IPS-15b (cell line): ENCODE measurements around the gene CCDC146.
"Not testable (repeated sequence)": the region's sequence is repeated elsewhere in the genome, so short reads cannot be mapped to it uniquely, and the experiment has no call there.

Source experiments
- H3K27me3 ChIP-seq: one replicate; pipeline ENCODE4 v1.6.1; 2013; ENCODE audit warnings: low read length; ENCODE audit not compliant: control insufficient read depth, insufficient read depth
- H3K36me3 ChIP-seq: one replicate; pipeline ENCODE4 v1.6.1; 2013; ENCODE audit warnings: low read length; ENCODE audit not compliant: control insufficient read depth, insufficient read depth
- H3K4me1 ChIP-seq: one replicate; pipeline ENCODE4 v1.6.1; 2013; ENCODE audit warnings: mild to moderate bottlenecking, low read length; ENCODE audit not compliant: control insufficient read depth, insufficient read depth
- H3K4me3 ChIP-seq: one replicate; pipeline ENCODE4 v1.5.1; 2013; ENCODE audit warnings: low read depth, low read length
- H3K9ac ChIP-seq: one replicate; pipeline ENCODE4 v1.6.1; 2013; ENCODE audit warnings: low read depth, mild to moderate bottlenecking, low read length
- H3K9me3 ChIP-seq: one replicate; pipeline ENCODE4 v1.6.1; 2013; ENCODE audit warnings: mild to moderate bottlenecking, low read length; ENCODE audit not compliant: control insufficient read depth, insufficient read depth

CCDC146 gene

GRCh38 chr7:77254429-77254828 is 132.0 kb downstream of the CCDC146 start:
- Histone ChIP-seq H3K27me3 (no peaks in the 10 kb centered on the region), H3K36me3 (no peaks in the 10 kb centered on the region), H3K9me3 (no peaks in the 10 kb centered on the region), H3K4me3 (no peak overlapping the region), H3K4me1 (no peaks in the 10 kb centered on the region), H3K9ac (no peak overlapping the region)

- Histone ChIP-seq H3K9ac (no peak overlapping the region), H3K36me3 (no peaks in the 10 kb centered on the region), H3K4me3 (no peak overlapping the region), H3K27me3 (no peaks in the 10 kb centered on the region), H3K4me1 (no peaks in the 10 kb centered on the region), H3K9me3 (no peaks in the 10 kb centered on the region)
These were observed 132.5 kb downstream of the CCDC146 start for GRCh38 chr7:77254915-77255314.

- no peaks in the 10 kb centered on the region for H3K36me3 ChIP-seq
- no peaks in the 10 kb centered on the region for H3K4me1 ChIP-seq
- H3K9me3 ChIP-seq = no peaks in the 10 kb centered on the region
- no peaks in the 10 kb centered on the region for H3K27me3 ChIP-seq
- H3K4me3 ChIP-seq = no peak overlapping the region
- no peak overlapping the region for H3K9ac ChIP-seq
These were observed 135.6 kb downstream of the CCDC146 start for GRCh38 chr7:77258014-77258413.

- Histone ChIP-seq H3K4me3 (no peak overlapping the region), H3K9ac (no peak overlapping the region), H3K27me3 (no peaks in the 10 kb centered on the region), H3K4me1 (no peaks in the 10 kb centered on the region), H3K9me3 (no peaks in the 10 kb centered on the region), H3K36me3 (no peaks in the 10 kb centered on the region)
These were observed 136.2 kb downstream of the CCDC146 start for GRCh38 chr7:77258593-77258992.

DNA sequence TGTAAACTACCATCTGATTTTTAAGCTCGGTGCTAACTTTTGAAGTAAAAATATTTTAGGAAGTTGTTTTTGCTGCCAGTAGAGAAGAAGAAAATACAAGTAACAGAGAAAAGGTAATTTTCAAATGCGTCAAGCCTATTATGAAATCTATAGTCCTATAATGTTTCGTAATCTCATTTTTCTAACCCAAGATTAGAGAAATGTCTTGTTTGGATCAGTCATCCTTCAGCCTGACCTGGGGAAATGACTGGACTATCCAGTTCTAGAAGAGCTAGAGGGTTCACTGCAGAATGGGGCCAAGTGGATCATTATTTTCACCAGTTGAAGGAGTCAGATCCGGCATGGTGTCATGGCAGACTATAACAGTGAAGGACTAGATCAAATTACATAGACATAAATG is 139.9 kb downstream of the CCDC146 start:
- H3K27me3 ChIP-seq = no peaks in the 10 kb centered on the region
- H3K4me1 ChIP-seq = no peaks in the 10 kb centered on the region
- no peak overlapping the region for H3K4me3 ChIP-seq
- no peaks in the 10 kb centered on the region for H3K36me3 ChIP-seq
- H3K9ac ChIP-seq = no peak overlapping the region
- no peaks in the 10 kb centered on the region for H3K9me3 ChIP-seq

DNA sequence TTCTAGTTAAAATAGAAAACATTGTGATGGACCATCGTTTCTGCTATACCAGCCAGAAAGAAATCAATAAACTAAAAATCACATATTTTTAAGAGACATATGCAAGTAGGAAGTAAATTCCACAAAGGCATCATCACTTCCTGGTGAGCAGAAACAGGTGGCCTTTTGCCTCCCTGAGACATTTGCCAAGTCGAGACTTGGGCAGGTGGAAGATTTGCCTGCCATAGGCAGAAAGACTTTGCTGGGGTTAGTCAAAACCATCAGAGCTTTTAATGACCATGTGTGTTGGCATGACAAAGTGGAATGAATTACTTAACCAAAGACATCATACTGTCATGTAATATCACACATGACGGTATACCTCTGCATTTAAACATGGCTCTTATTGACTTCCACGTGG is 143.3 kb downstream of the CCDC146 start:
- Histone ChIP-seq H3K27me3 (no peaks in the 10 kb centered on the region), H3K4me3 (no peak overlapping the region), H3K36me3 (no peaks in the 10 kb centered on the region), H3K9me3 (no peaks in the 10 kb centered on the region), H3K4me1 (no peaks in the 10 kb centered on the region), H3K9ac (no peak overlapping the region)

GRCh38 chr7:77266291-77266794 is 143.9 kb downstream of the CCDC146 start:
- H3K4me1 ChIP-seq = no peaks in the 10 kb centered on the region

GRCh38 chr7:77269360-77270093 is 147.1 kb downstream of the CCDC146 start:
- H3K9me3 ChIP-seq = no peaks in the 10 kb centered on the region
- H3K9ac ChIP-seq = no peak overlapping the region

More at GRCh38 chr7:77266291-77266794, 143.9 kb downstream of the CCDC146 start:
- Histone ChIP-seq H3K27me3 (no peaks in the 10 kb centered on the region), H3K4me3 (no peak overlapping the region), H3K9me3 (no peaks in the 10 kb centered on the region), H3K9ac (no peak overlapping the region), H3K36me3 (no peaks in the 10 kb centered on the region)

DNA sequence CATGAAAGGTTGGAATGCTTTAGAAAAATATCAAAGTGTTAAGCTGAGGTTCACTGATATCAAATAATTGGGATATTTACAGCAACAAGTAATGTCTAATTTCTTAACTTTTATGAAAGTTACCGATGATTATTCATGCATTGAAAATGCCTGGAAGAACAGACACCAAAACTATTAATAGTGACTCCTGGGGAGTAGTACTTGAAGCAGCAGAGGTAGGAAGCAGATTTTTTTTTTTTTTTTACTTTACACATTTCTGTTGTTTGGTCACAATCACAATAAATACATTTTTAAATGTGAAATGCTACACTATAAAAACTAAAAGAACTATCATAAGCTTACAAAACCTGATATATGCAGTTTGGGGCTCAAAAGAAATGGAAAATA is 147.7 kb downstream of the CCDC146 start:
- H3K9me3 ChIP-seq = no peaks in the 10 kb centered on the region
- no peak overlapping the region for H3K9ac ChIP-seq
- H3K36me3 ChIP-seq = no peaks in the 10 kb centered on the region
- no peaks in the 10 kb centered on the region for H3K27me3 ChIP-seq
- H3K4me3 ChIP-seq = no peak overlapping the region
- H3K4me1 ChIP-seq = no peaks in the 10 kb centered on the region

More at GRCh38 chr7:77269360-77270093, 147.1 kb downstream of the CCDC146 start:
- Histone ChIP-seq H3K4me1 (no peaks in the 10 kb centered on the region), H3K27me3 (no peaks in the 10 kb centered on the region), H3K36me3 (no peaks in the 10 kb centered on the region), H3K4me3 (no peak overlapping the region)

- H3K27me3 ChIP-seq = no peaks in the 10 kb centered on the region
- H3K4me1 ChIP-seq = no peaks in the 10 kb centered on the region
- H3K36me3 ChIP-seq = no peaks in the 10 kb centered on the region
- H3K9me3 ChIP-seq = no peaks in the 10 kb centered on the region
- H3K4me3 ChIP-seq = no peak overlapping the region
- H3K9ac ChIP-seq = no peak overlapping the region
These were observed 149.4 kb downstream of the CCDC146 start for GRCh38 chr7:77271766-77272165.

GRCh38 chr7:77275663-77276062 is 153.2 kb downstream of the CCDC146 start:
- H3K4me3 ChIP-seq, H3K36me3 ChIP-seq, H3K4me1 ChIP-seq: not testable (repeated sequence)

GRCh38 chr7:77276120-77276519 is 153.7 kb downstream of the CCDC146 start:
- H3K27me3 ChIP-seq = no peaks in the 10 kb centered on the region

More at GRCh38 chr7:77275663-77276062, 153.2 kb downstream of the CCDC146 start:
- not testable (repeated sequence) for H3K9ac ChIP-seq, H3K9me3 ChIP-seq, H3K27me3 ChIP-seq

More at GRCh38 chr7:77276120-77276519, 153.7 kb downstream of the CCDC146 start:
- H3K4me3 ChIP-seq = no peak overlapping the region
- no peaks in the 10 kb centered on the region for H3K36me3 ChIP-seq
- H3K9me3 ChIP-seq = no peaks in the 10 kb centered on the region
- no peak overlapping the region for H3K9ac ChIP-seq
- no peaks in the 10 kb centered on the region for H3K4me1 ChIP-seq
